ENCODE data around the gene ADAM19. TPM values are rescaled to one million over a fixed set of nuclear protein-coding genes. Genes with fewer than 3 reads are reported as not detected.

The ADAM19 gene
- total RNA-seq, 1 experiment from 2014 or later, result 3.5 TPM

DNA sequence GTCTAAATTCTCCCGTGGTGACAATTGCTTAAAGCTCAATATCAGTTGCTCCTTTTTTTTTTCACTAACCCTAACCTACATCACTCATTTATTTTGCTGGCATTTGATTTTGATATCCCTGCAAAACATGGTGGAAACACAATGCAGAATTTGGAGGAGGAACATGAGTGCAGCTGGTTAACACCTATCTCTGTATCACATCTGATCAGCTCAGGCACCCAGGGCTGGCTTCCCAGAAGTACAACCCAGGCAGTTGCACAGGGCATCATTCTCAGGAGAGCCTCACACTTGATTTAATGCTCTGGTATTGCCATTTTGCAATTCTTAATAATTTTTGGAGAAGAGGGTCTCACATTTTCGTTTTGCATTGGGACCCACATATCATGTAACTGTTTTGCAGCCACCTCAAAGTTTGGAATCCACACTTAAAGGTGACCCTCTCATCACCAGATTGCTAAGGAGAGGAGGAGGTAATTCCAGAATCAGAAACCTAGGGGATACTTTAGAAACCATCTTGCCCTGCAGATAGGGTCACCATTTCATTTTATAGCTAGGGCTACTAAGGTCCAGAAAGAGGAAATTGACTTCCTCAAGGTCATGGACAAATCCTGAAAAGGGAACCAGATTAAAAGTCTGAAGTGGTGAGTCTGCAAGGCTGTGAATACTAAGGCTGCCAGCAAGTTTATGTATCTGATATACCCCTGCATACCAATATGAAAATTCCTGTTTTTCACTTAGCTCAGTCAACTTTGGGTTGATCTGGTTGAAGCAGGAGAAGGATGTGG is 19.3 kb upstream of the ADAM19 start:
- H3K4me3 ChIP-seq (ENCODE audit: low read depth in 2 of 2, low read length in 2 of 2), result no peak overlapping the region
- H3K27me3 ChIP-seq (ENCODE audit: control insufficient read depth, insufficient read depth, low read length), result no peaks in the 10 kb centered on the region
- H3K27ac ChIP-seq (ENCODE audit: low read length), result no peak overlapping the region
- H3K36me3 ChIP-seq (ENCODE audit: control insufficient read depth, insufficient read depth, low read length), result no peaks in the 10 kb centered on the region
- BruUV-seq (replicated peaks), result no TSS peak
- ChIA-PET POLR2A (no interaction called here), CTCF (no interaction called here)
- in situ Hi-C loops (cut with HindIII; ENCODE audit: low pct_unique_long_range_greater_than_20kb, low sequenced_read_pairs) (no loop called here), intact Hi-C loops (cut with micrococcal nuclease; ENCODE audit: unreplicated experiment) (no loop called here)
- H3K4me1 ChIP-seq (ENCODE audit: control insufficient read depth, insufficient read depth, low read length), result no peaks in the 10 kb centered on the region
- H3K9me3 ChIP-seq (ENCODE audit: control insufficient read depth, insufficient read depth, low read depth, low read length), result no peaks in the 10 kb centered on the region
- DNase-seq (ENCODE audit: low read depth, low spot score) (no peak), ATAC-seq (no peak)
- TF ChIP-seq POLR2AphosphoS5 (IDR thresholded peaks at IDR 0.05; ENCODE audit: low read depth, low read length), result no peak
- TF ChIP-seq, protein P1, sequence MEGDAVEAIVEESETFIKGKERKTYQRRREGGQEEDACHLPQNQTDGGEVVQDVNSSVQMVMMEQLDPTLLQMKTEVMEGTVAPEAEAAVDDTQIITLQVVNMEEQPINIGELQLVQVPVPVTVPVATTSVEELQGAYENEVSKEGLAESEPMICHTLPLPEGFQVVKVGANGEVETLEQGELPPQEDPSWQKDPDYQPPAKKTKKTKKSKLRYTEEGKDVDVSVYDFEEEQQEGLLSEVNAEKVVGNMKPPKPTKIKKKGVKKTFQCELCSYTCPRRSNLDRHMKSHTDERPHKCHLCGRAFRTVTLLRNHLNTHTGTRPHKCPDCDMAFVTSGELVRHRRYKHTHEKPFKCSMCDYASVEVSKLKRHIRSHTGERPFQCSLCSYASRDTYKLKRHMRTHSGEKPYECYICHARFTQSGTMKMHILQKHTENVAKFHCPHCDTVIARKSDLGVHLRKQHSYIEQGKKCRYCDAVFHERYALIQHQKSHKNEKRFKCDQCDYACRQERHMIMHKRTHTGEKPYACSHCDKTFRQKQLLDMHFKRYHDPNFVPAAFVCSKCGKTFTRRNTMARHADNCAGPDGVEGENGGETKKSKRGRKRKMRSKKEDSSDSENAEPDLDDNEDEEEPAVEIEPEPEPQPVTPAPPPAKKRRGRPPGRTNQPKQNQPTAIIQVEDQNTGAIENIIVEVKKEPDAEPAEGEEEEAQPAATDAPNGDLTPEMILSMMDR (IDR thresholded peaks at IDR 0.05), result no peak
- TF ChIP-seq SIN3A (IDR thresholded peaks at IDR 0.05; ENCODE audit: borderline replicate concordance, insufficient read depth, low read depth, low read length), result no peak
- no peak for TF ChIP-seq TCF7L2 (IDR thresholded peaks at IDR 0.05; ENCODE audit: low read depth, low read length)
- TF ChIP-seq, protein P2, sequence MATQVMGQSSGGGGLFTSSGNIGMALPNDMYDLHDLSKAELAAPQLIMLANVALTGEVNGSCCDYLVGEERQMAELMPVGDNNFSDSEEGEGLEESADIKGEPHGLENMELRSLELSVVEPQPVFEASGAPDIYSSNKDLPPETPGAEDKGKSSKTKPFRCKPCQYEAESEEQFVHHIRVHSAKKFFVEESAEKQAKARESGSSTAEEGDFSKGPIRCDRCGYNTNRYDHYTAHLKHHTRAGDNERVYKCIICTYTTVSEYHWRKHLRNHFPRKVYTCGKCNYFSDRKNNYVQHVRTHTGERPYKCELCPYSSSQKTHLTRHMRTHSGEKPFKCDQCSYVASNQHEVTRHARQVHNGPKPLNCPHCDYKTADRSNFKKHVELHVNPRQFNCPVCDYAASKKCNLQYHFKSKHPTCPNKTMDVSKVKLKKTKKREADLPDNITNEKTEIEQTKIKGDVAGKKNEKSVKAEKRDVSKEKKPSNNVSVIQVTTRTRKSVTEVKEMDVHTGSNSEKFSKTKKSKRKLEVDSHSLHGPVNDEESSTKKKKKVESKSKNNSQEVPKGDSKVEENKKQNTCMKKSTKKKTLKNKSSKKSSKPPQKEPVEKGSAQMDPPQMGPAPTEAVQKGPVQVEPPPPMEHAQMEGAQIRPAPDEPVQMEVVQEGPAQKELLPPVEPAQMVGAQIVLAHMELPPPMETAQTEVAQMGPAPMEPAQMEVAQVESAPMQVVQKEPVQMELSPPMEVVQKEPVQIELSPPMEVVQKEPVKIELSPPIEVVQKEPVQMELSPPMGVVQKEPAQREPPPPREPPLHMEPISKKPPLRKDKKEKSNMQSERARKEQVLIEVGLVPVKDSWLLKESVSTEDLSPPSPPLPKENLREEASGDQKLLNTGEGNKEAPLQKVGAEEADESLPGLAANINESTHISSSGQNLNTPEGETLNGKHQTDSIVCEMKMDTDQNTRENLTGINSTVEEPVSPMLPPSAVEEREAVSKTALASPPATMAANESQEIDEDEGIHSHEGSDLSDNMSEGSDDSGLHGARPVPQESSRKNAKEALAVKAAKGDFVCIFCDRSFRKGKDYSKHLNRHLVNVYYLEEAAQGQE (IDR thresholded peaks at IDR 0.05; ENCODE audit: insufficient read depth in 1 of 2, low read depth in 2 of 2, low read length in 1 of 2), result no peak

DNA sequence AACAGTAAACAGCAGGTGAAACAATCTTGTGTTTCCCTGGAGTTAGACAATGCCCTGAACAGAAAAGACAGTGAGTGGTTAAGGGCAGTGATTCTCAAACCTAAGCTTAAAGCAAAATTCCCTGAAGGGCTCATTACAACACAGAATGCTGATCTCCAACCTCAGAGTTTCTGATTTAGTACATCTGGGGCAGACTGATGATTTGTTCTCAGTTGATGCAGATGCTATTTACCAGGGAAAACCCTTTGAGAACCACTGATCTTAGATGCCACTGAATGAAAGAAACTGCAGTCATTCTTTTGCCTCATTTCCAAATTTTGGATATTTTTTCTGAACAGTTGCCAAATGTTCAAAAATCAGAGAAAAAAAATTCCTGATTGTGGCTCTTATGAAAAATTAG is 18.7 kb upstream of the ADAM19 start:
- Histone ChIP-seq H3K4me3 (ENCODE audit: low read depth in 2 of 2, low read length in 2 of 2) (no peak overlapping the region), H3K36me3 (ENCODE audit: control insufficient read depth, insufficient read depth, low read length) (no peaks in the 10 kb centered on the region), H3K4me1 (ENCODE audit: control insufficient read depth, insufficient read depth, low read length) (no peaks in the 10 kb centered on the region), H3K9me3 (ENCODE audit: control insufficient read depth, insufficient read depth, low read depth, low read length) (no peaks in the 10 kb centered on the region), H3K27ac (ENCODE audit: low read length) (no peak overlapping the region), H3K27me3 (ENCODE audit: control insufficient read depth, insufficient read depth, low read length) (no peaks in the 10 kb centered on the region)
- TF ChIP-seq, protein P1 (IDR thresholded peaks at IDR 0.05), result no peak
- no peak for TF ChIP-seq POLR2AphosphoS5 (IDR thresholded peaks at IDR 0.05; ENCODE audit: low read depth, low read length)
- no peak for TF ChIP-seq SIN3A (IDR thresholded peaks at IDR 0.05; ENCODE audit: borderline replicate concordance, insufficient read depth, low read depth, low read length)
- TF ChIP-seq TCF7L2 (IDR thresholded peaks at IDR 0.05; ENCODE audit: low read depth, low read length), result no peak
- TF ChIP-seq, protein P2 (IDR thresholded peaks at IDR 0.05; ENCODE audit: insufficient read depth in 1 of 2, low read depth in 2 of 2, low read length in 1 of 2), result no peak
- in situ Hi-C loops (cut with HindIII; ENCODE audit: low pct_unique_long_range_greater_than_20kb, low sequenced_read_pairs) (no loop called here), intact Hi-C loops (cut with micrococcal nuclease; ENCODE audit: unreplicated experiment) (no loop called here)
- ATAC-seq (no peak), DNase-seq (ENCODE audit: low read depth, low spot score) (no peak)
- POLR2A ChIA-PET, result no interaction called here
- no TSS peak for BruUV-seq (replicated peaks)
- CTCF ChIA-PET, result no interaction called here

Measured in Panc1 (cell line).